Fibroblast of pulmonary artery (primary cell): ENCODE measurements around the gene BRMS1.

Experiments
- DNase-seq: peaks from one replicate; pipeline ENCODE4 v3.0.0-alpha.2; 2010; ENCODE audit warnings: low read depth
- H3K4me3 ChIP-seq: replicated peaks from 2 replicates; pipeline ENCODE4 v1.5.1; 2011; ENCODE audit warnings: low read depth, mild to moderate bottlenecking, control low read depth, low read length, moderate library complexity
- TF ChIP-seq, protein P1 (sequence below): IDR thresholded peaks from 2 replicates; pipeline ENCODE4 v1.5.1; 2011; ENCODE audit warnings: mild to moderate bottlenecking, control low read depth, low read length, inconsistent platforms; ENCODE audit errors: missing control alignments

BRMS1 gene

DNA sequence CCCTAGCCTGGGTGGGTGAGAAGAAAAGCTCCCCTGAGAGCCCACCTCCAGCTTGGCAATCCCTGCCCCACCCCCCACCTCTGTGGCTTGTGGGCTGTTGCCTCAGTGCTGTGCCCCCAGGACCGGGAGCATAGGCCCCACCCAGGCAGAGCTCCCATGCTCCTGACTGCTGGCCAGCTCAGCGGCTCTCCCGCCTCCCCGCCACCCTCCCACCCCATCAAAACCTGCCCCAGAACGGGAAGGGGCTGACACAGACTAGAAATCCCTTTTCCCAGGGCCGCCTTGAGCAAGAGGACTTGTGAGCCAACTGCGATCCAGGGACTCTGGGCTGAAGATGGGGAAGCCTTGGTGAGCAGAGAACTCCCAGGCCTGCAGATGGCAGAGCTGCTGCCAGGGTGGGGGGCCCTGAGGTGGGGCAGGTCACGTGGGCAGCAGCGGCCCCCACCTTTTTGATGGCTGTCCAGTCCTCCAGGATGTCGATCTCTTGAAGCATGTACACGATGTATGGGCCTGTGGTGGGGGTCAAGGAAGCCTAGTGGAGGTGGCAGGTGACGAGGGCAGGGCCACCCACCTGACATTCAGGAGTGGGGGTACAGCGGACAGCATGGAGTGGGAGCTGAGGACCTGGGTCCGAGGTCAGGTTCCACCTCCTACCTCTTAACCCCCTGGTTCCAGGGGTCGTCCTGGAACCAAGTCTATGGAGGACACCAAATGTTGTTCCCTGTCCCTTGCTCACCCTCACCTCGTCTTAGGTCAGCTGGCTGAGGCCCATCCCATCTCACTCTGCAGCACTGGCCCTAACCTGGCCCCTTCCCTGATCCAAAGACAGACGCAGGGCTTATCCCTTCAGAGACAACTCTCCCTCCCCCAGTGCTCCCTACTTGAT, 6.4 kb downstream of the BRMS1 start:
- TF ChIP-seq, protein P1, sequence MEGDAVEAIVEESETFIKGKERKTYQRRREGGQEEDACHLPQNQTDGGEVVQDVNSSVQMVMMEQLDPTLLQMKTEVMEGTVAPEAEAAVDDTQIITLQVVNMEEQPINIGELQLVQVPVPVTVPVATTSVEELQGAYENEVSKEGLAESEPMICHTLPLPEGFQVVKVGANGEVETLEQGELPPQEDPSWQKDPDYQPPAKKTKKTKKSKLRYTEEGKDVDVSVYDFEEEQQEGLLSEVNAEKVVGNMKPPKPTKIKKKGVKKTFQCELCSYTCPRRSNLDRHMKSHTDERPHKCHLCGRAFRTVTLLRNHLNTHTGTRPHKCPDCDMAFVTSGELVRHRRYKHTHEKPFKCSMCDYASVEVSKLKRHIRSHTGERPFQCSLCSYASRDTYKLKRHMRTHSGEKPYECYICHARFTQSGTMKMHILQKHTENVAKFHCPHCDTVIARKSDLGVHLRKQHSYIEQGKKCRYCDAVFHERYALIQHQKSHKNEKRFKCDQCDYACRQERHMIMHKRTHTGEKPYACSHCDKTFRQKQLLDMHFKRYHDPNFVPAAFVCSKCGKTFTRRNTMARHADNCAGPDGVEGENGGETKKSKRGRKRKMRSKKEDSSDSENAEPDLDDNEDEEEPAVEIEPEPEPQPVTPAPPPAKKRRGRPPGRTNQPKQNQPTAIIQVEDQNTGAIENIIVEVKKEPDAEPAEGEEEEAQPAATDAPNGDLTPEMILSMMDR: no peak
- no peak overlapping the region for H3K4me3 ChIP-seq
- no peak for DNase-seq

DNA sequence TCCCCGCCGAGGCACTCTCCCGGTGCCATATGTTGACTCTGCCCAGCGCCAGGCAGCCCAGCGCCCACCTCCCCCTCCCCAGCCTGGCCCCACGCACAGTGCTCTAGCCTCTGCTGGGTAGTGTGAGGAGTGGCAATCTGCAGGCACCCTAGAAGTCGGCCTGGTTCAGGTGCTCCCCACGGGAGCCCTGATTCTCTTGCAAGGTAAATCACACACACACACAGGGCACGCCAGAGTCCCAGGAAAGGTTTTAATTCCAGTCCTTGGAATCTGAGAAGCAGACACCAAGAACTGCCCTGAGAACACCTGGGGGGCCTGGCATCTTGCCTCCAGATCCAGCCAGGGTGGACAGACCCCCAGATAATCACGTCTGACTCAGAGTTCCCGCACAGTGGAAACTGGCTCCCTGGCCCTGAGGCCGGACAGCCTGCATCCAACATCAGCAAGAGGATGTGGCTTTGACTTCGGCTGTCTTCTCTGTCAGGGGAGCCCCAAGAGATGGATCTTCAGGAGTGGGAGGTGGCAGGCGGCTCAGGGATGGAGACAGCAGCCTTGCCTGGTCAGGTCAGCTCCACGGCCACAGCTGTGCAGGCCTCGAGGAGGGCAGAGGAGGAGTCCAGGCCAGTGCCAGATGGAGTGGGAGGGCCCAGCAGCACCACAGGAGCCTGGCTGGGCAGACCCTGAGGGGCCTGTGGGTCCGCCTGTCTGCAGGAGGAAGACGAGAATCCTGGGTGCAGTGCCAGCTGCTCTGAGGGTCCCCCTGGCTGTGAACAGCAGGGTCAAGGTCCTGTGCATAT, 7.6 kb downstream of the BRMS1 start:
- H3K4me3 ChIP-seq: no peak overlapping the region
- no peak for DNase-seq

DNA sequence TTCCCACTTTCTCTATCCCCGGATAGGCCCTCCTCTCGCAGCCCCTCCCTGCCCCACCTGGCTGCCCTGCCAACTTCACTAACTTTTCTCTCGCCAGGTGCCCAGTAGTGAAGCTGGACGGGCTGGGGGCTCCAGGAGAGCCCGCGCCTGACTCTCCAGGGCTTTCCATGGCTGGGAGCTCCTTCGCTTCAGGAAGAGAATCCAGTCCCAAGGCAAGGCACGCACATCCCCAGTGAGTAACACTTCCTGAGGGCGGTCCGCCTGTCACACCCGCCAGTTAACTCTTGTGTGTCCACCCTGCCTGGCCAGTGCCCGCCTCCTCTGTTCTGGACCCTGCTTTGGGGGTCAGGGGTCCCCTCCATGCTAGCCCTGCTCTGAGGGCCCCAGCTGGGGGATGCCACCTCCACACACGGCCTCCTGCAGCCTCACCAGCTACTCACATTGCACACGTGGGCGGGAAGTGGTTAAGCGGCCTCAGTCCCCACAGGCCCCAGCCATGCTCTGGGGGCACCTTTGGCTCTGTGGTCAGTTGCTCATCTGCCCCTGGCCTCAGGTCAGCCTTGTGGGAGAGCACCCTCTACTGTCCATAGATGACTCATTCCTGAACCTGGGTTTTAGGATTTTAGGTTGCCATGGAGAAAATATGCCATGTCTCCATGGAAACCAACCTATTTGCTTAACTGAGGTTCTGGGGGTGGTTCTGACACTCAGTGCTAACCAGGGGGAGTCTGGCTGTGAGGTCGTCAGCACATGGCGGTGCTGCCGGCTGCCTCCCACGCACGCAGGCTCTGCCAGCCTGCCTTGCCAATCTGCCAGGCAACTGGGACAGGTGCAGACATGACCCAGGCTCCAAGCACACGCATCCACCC, 8.4 kb downstream of the BRMS1 start, which contains the start of gene RIN1:
Gene RIN1, minus strand, starts transcription at position 201 of the 869 bp plus-strand sequence. Its CDS starts 32 bp downstream, at position 169.
- TF ChIP-seq, protein P1: peak; percentile 38
- peak; percentile 96 for DNase-seq
- peak within 1 kb of the TSS; percentile 79 for H3K4me3 ChIP-seq

More for the DNA sequence above, 7.6 kb downstream of the BRMS1 start:
- TF ChIP-seq, protein P1: no peak

DNA sequence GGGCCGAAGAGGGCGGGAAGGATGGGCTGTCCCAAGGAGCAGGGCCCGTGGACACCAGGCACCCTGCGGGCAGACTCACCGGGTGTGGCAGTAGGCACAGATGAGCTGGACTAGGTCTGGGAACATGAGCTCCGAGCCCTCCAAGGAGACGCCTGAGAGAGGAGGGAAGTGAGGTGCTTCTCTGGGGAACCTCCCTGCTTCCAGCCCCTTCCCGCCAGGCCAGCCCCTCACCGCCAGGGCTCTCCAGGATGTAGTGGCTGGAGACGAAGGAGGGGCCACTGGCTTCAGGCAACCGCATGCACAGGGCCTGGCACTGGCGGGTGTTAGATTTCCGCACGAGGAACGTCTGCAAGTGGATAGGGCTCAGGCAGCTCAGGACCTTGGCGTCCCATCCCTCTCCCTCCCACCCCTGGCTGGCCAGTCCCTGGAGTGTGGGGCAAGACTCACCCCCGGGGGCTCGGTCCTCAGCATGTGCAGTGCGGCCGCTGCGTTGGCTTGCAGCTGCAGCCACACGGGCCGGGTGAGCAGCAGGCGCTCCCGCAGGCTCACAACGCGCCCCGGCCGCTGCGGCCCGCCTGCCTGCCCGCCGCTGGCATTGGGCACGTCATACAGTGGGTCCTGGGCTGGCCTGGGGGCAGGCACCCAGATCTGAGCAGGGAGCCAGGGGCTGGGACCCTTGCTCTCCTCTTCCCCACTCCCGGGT, 9.2 kb downstream of the BRMS1 start:
- peak overlapping the region; percentile 79 for H3K4me3 ChIP-seq
- TF ChIP-seq, protein P1: no peak

DNA sequence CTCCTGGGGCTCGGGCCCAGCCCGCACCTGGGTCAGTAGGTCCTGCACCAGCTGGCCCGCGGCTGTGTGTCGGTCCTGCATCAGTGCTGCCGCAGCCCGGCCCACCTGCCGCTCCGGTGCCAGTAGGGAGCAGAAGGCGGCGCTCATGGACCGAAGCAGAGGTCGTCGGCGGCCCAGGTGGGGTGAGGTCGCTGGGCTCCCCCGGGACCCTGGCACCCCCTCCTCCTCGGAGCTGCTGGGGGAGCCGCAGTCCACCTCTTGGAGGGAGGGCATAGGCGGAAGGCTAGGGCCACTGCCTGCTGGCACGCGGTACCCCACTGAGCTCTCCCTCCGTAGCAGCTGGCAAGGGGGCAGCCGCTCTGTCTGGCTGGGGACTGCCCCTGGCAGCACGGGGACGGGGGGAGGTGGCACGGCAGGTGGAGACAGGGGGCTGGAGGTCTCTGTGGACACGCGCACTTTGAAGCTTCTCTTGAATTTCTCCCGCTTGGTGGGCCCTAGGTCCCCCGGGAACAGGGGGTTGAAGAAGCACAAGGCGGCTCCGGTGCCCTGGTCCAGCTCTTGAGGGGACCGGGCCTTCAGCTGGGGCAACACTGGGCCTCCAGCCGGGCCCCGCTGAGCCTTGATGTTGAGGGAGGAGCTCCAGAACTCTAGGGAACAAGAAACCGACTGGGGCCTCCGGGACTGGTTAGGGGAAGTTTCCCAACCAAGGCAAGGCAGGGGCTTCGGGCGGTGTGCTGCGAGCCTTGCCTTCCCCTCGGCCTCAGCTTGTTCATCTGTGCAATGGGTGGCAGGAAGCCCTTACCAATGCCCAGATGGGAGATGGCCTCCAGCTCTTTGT, 10.1 kb downstream of the BRMS1 start:
- TF ChIP-seq, protein P1: no peak
- no peak for DNase-seq
- peak overlapping the region; percentile 79 for H3K4me3 ChIP-seq

More for the DNA sequence above, 9.2 kb downstream of the BRMS1 start:
- DNase-seq: peak; percentile 64
